Measurements from ENCODE around the gene CES3.

The CES3 gene

DNA sequence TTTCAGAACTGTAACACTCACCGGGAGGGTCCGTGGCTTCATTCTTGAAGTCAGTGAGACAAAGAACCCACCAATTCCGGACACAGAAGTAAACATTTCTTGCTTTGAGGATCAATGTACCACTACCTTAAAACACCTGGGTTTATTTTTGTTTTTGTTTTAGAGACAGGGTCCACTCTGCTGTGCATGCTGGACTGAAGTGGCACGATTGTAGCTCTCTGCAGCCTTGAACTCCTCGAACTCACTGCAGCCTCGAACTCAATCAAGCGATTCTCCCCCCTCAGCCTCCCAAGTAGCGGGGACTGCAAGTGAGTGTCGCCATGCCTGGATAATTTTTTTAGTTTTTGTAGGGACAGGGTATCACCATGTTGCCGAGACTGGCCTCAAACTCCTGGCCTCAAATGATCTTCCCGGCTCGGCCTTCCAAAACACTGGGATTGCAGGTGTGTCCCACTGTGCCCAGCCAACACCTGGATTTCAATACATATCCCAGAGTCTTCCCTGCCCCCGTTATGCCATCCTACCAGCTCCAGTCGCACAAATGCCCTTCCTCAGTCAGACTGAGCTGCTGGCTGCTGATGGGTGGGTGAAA lies 14.3 kb downstream of the CES3 start:
- TF ChIP-seq, protein P1, sequence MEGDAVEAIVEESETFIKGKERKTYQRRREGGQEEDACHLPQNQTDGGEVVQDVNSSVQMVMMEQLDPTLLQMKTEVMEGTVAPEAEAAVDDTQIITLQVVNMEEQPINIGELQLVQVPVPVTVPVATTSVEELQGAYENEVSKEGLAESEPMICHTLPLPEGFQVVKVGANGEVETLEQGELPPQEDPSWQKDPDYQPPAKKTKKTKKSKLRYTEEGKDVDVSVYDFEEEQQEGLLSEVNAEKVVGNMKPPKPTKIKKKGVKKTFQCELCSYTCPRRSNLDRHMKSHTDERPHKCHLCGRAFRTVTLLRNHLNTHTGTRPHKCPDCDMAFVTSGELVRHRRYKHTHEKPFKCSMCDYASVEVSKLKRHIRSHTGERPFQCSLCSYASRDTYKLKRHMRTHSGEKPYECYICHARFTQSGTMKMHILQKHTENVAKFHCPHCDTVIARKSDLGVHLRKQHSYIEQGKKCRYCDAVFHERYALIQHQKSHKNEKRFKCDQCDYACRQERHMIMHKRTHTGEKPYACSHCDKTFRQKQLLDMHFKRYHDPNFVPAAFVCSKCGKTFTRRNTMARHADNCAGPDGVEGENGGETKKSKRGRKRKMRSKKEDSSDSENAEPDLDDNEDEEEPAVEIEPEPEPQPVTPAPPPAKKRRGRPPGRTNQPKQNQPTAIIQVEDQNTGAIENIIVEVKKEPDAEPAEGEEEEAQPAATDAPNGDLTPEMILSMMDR (IDR thresholded peaks at IDR 0.05; ENCODE audit: low read length): no peak
- no peak for TF ChIP-seq EZH2 (IDR thresholded peaks at IDR 0.05; ENCODE audit: borderline replicate concordance, low read length)

DNA sequence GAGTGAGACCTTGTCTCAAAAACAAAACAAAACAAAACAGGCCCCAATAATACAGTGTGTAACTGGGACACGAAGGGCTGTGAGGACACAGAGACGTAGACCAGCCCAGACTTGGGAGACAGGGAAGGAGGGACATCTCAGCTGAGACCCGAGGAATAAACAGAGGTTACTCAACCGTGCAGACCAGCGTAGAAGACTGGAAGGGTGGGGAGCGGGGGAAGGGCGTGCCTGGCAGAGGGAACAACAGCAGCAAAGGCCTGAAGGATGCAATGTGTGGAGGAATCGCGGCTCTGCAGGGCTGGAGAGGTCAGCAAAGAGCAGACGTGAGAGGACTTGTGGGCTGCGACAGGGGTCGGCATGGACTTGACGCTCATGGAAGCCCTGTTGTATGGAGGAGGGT lies 15.7 kb downstream of the CES3 start:
- Histone ChIP-seq H2AFZ (ENCODE audit: low read length) (no peak overlapping the region), H3K9me2 (ENCODE audit: low read depth, low read length) (no peaks in the 10 kb centered on the region), H3K36me3 (ENCODE audit: insufficient read depth, low read length) (no peaks in the 10 kb centered on the region), H3K9ac (ENCODE audit: low read length) (no peak overlapping the region), H4K20me1 (ENCODE audit: insufficient read depth, low read length) (no peaks in the 10 kb centered on the region), H3F3A (ENCODE audit: insufficient read depth, low read length) (no peaks in the 10 kb centered on the region), H3K4me1 (ENCODE audit: insufficient read depth, low read length, severe bottlenecking) (no peaks in the 10 kb centered on the region), H3K4me3 (ENCODE audit: low read depth, low read length, poor library complexity, severe bottlenecking) (no peak overlapping the region), H3K4me2 (ENCODE audit: low read length) (no peak overlapping the region), H3K9me3 (ENCODE audit: low read length) (no peaks in the 10 kb centered on the region), H3K79me2 (ENCODE audit: insufficient read depth, low read length) (no peaks in the 10 kb centered on the region), H3K27me3 (ENCODE audit: insufficient read depth, low read length) (peaks cover 2% of the 10 kb centered on the region; the same call in 1 of the 2 replicates), H3K27ac (ENCODE audit: low read depth, low read length, poor library complexity, severe bottlenecking) (no peak overlapping the region)
- TF ChIP-seq, protein P1 (IDR thresholded peaks at IDR 0.05; ENCODE audit: low read length): no peak
- no peak for TF ChIP-seq EZH2 (IDR thresholded peaks at IDR 0.05; ENCODE audit: borderline replicate concordance, low read length)

More for the DNA sequence above, 14.3 kb downstream of the CES3 start:
- Histone ChIP-seq H3K27me3 (ENCODE audit: insufficient read depth, low read length) (peaks cover 5% of the 10 kb centered on the region; the same call in 1 of the 2 replicates), H3K4me3 (ENCODE audit: low read depth, low read length, poor library complexity, severe bottlenecking) (no peak overlapping the region), H3F3A (ENCODE audit: insufficient read depth, low read length) (no peaks in the 10 kb centered on the region), H3K36me3 (ENCODE audit: insufficient read depth, low read length) (no peaks in the 10 kb centered on the region), H3K9ac (ENCODE audit: low read length) (no peak overlapping the region), H3K4me1 (ENCODE audit: insufficient read depth, low read length, severe bottlenecking) (no peaks in the 10 kb centered on the region), H3K9me2 (ENCODE audit: low read depth, low read length) (no peaks in the 10 kb centered on the region), H3K4me2 (ENCODE audit: low read length) (no peak overlapping the region), H3K27ac (ENCODE audit: low read depth, low read length, poor library complexity, severe bottlenecking) (no peak overlapping the region), H2AFZ (ENCODE audit: low read length) (no peak overlapping the region), H4K20me1 (ENCODE audit: insufficient read depth, low read length) (no peaks in the 10 kb centered on the region), H3K79me2 (ENCODE audit: insufficient read depth, low read length) (no peaks in the 10 kb centered on the region), H3K9me3 (ENCODE audit: low read length) (no peaks in the 10 kb centered on the region)

DNA sequence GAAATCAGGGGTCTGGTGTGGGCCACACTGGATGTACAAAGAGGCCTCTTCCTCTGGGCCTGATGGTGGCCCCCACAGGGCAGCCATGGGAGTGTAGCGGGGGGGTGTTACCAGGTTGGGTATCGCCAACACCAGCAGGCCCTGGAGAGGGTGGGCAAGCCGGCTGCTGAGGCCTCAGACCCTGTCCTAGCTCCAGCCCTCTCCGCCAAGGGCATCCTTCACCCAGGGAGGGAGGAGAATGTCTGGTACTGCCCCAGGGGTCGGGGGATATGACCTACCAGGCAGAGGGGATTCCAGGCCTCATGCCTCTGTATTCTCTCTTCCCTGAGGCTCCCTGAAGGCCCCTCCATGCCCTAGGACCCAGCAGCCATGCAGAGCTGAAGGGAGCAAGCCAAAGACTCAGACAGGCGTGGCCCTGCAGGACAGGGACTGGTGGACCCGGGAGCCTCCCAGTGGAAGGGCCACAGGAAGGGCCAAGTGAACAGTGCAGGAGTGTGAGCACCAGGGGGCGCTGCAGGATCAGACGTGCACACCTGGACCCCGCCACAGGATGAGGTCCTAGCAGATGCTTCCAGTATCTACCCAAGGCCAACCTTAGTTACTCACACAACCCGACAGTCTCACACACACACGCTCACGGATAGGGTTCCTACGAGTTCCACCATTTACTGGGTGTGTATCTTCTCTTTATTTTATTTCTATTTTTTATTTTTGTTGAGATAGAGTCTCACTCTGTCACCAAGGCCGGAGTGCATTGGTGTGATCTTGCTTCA lies 16.5 kb downstream of the CES3 start:
- Histone ChIP-seq H2AFZ (ENCODE audit: low read length) (no peak overlapping the region), H3K4me2 (ENCODE audit: low read length) (no peak overlapping the region)

More for the DNA sequence above, 16.5 kb downstream of the CES3 start:
- no peak overlapping the region for H3K27ac ChIP-seq (ENCODE audit: low read depth, low read length, poor library complexity, severe bottlenecking)
- no peaks in the 10 kb centered on the region for H3K36me3 ChIP-seq (ENCODE audit: insufficient read depth, low read length)
- no peaks in the 10 kb centered on the region for H3K79me2 ChIP-seq (ENCODE audit: insufficient read depth, low read length)
- peaks cover 2% of the 10 kb centered on the region; the same call in 1 of the 2 replicates for H3K27me3 ChIP-seq (ENCODE audit: insufficient read depth, low read length)
- H4K20me1 ChIP-seq (ENCODE audit: insufficient read depth, low read length): no peaks in the 10 kb centered on the region
- no peaks in the 10 kb centered on the region for H3K9me2 ChIP-seq (ENCODE audit: low read depth, low read length)
- no peaks in the 10 kb centered on the region for H3F3A ChIP-seq (ENCODE audit: insufficient read depth, low read length)
- H3K4me1 ChIP-seq (ENCODE audit: insufficient read depth, low read length, severe bottlenecking): no peaks in the 10 kb centered on the region
- no peak for TF ChIP-seq EZH2 (IDR thresholded peaks at IDR 0.05; ENCODE audit: borderline replicate concordance, low read length)
- TF ChIP-seq, protein P1 (IDR thresholded peaks at IDR 0.05; ENCODE audit: low read length): peak; percentile 95
- H3K9me3 ChIP-seq (ENCODE audit: low read length): no peaks in the 10 kb centered on the region
- H3K4me3 ChIP-seq (ENCODE audit: low read depth, low read length, poor library complexity, severe bottlenecking): no peak overlapping the region
- no peak overlapping the region for H3K9ac ChIP-seq (ENCODE audit: low read length)
